HepG2 (cell line): Measurements from ENCODE around the gene PKD2L1. TPM values are rescaled to one million over a fixed set of nuclear protein-coding genes. Genes with fewer than 3 reads are reported as not detected.
A peak's percentile ranks its signal among the peaks of the same experiment; 100 is the strongest.

Experiments used
- ARNT ChIP-seq: fragments of 450-650 bp; IDR thresholded peaks from 2 replicates; pipeline ENCODE4 v1.6.1; 2017
- ARNTL ChIP-seq: sonication (generic); formaldehyde crosslinking; IDR thresholded peaks from 2 replicates; pipeline ENCODE4 v1.4.0; 2020; ENCODE audit warnings: mild to moderate bottlenecking, missing genetic modification reagents
- GPBP1L1 ChIP-seq: sonication (generic); formaldehyde crosslinking; IDR thresholded peaks from 2 replicates; pipeline ENCODE4 v1.5.0; 2020; ENCODE audit warnings: mild to moderate bottlenecking, missing genetic modification reagents
- IKZF4 ChIP-seq: sonication (generic); formaldehyde crosslinking; IDR thresholded peaks from 2 replicates; pipeline ENCODE4 v1.5.1; 2020; ENCODE audit warnings: borderline replicate concordance, mild to moderate bottlenecking, low read depth, missing genetic modification reagents; ENCODE audit errors: not compliant biosample characterization
- IKZF5 ChIP-seq: IDR thresholded peaks from 2 replicates; pipeline ENCODE4 v1.6.1; 2018; ENCODE audit warnings: missing genetic modification reagents, mild to moderate bottlenecking, missing compliant biosample characterization
- KDM1A ChIP-seq: IDR thresholded peaks from 2 replicates; pipeline ENCODE4 v1.6.1; 2016; ENCODE audit warnings: missing compliant biosample characterization
- MEIS2 ChIP-seq: sonication (generic); formaldehyde crosslinking; IDR thresholded peaks from 2 replicates; pipeline ENCODE4 v1.9.0; 2021; ENCODE audit warnings: mild to moderate bottlenecking, missing genetic modification reagents
- PHF20 ChIP-seq: sonication (generic); formaldehyde crosslinking; IDR thresholded peaks from 2 replicates; pipeline ENCODE4 v1.5.0; 2020; ENCODE audit warnings: mild to moderate bottlenecking, missing genetic modification reagents
- PRDM15 ChIP-seq: sonication (generic); formaldehyde crosslinking; IDR thresholded peaks from 2 replicates; pipeline ENCODE4 v1.4.0; 2020; ENCODE audit warnings: missing genetic modification reagents
- SKI ChIP-seq: fragments of 450-650 bp; IDR thresholded peaks from one replicate; pipeline ENCODE4 v1.6.1; 2018; ENCODE audit warnings: mild to moderate bottlenecking; ENCODE audit not compliant: partially characterized antibody
- SNAPC2 ChIP-seq: sonication (generic); formaldehyde crosslinking; IDR thresholded peaks from 2 replicates; pipeline ENCODE4 v1.8.1; 2022; ENCODE audit warnings: mild to moderate bottlenecking, missing genetic modification reagents
- SRSF4 ChIP-seq: fragments of 200-400 bp; formaldehyde crosslinking; IDR thresholded peaks from one replicate; pipeline ENCODE4 v1.6.1; 2018; ENCODE audit warnings: mild to moderate bottlenecking, low read depth, low read length, moderate library complexity; ENCODE audit not compliant: poor library complexity, severe bottlenecking
- ZBTB25 ChIP-seq: IDR thresholded peaks from 2 replicates; pipeline ENCODE4 v1.6.1; 2018; ENCODE audit warnings: missing genetic modification reagents
- ZBTB44 ChIP-seq: sonication (generic); formaldehyde crosslinking; IDR thresholded peaks from 2 replicates; pipeline ENCODE4 v1.4.0; 2020; ENCODE audit warnings: missing genetic modification reagents
- ZNF75D ChIP-seq: sonication (generic); formaldehyde crosslinking; IDR thresholded peaks from 2 replicates; pipeline ENCODE4 v1.8.1; 2023; ENCODE audit warnings: missing genetic modification reagents, mild to moderate bottlenecking, borderline replicate concordance
- ZSCAN5A ChIP-seq: sonication (generic); formaldehyde crosslinking; IDR thresholded peaks from 2 replicates; pipeline ENCODE4 v1.8.0; 2022; ENCODE audit warnings: mild to moderate bottlenecking, missing genetic modification reagents, borderline replicate concordance
- polyA plus RNA-seq, 8 experiments: library from polyadenylated mRNA; depleted of rRNA in 3 of 8; stranded (reverse) in 7 of 8; unstranded in 1 of 8; fragments of >200 nt; fragmentation: Illumina TruSeq in 4 of 8; extraction: Trizol in 4 of 8; gene quantifications; 2 replicates each; pipeline versions ENCODE4 v1.2.1 to v1.2.3, GENCODE V29; 2011 to 2016; ENCODE audit warnings: low read depth in 4 of 8, missing spikeins in 1 of 8, mixed read lengths in 1 of 8; ENCODE audit not compliant: insufficient read depth in 1 of 8
- total RNA-seq, 5 experiments: library from RNA; depleted of rRNA; stranded (reverse); fragments of >200 nt; fragmentation: Illumina TruSeq; extraction: Trizol; gene quantifications; 2 replicates each; pipeline ENCODE4 v1.2.3, GENCODE V29; 2016; ENCODE audit warnings: low read depth in 1 of 5

PKD2L1 gene
- total and polyA plus RNA-seq, 2 of the 13 experiments (the other 11 are each of a cell fraction or from before 2014, with no cell fraction given), result 0.07 to 0.15 TPM

- TF ChIP-seq IKZF5 (CRISPR knock-in tag) (peak; percentile 65; the same call in 1 of the 2 replicates), ARNT (no peak), ZNF75D (CRISPR knock-in tag) (no peak), IKZF4 (CRISPR knock-in tag) (no peak), ZSCAN5A (no peak), SRSF4 (no peak), ZBTB44 (CRISPR knock-in tag) (no peak), PRDM15 (CRISPR knock-in tag) (peak; percentile 77; the same call in 1 of the 2 replicates), SNAPC2 (CRISPR knock-in tag) (no peak), PHF20 (CRISPR knock-in tag) (peak; percentile 83), ZBTB25 (CRISPR knock-in tag) (no peak), ARNTL (CRISPR knock-in tag) (no peak), GPBP1L1 (CRISPR knock-in tag) (no peak), SKI (no peak), MEIS2 (CRISPR knock-in tag) (no peak), KDM1A (CRISPR knock-in tag) (no peak)
These were observed 43.7 kb downstream of the PKD2L1 start, which contains the start of gene BLOC1S2 (continued) for GRCh38 chr10:100286051-100287033.
